GM21526 (cell line): Measurements from ENCODE around the gene MIDN.
"Not testable (repeated sequence)": the region's sequence is repeated elsewhere in the genome, so short reads cannot be mapped to it uniquely, and the experiment has no call there.

Source experiments
- ATAC-seq: cut with Tn5 transposase; IDR thresholded peaks from one replicate; pipeline ENCODE4 v1.9.1; 2021; ENCODE audit warnings: moderate library complexity; ENCODE audit not compliant: unreplicated experiment, low FRiP score

Gene MIDN

GRCh38 chr19:1290196-1290702 lies 41.9 kb downstream of the MIDN start:
- no peak for ATAC-seq

GRCh38 chr19:1290703-1291651 lies 42.6 kb downstream of the MIDN start:
- ATAC-seq: no peak

GRCh38 chr19:1291761-1292418 lies 43.5 kb downstream of the MIDN start:
- no peak for ATAC-seq

- ATAC-seq: no peak
Observed at GRCh38 chr19:1292419-1293151, 44.2 kb downstream of the MIDN start.

GRCh38 chr19:1293782-1294604 lies 45.6 kb downstream of the MIDN start:
- no peak for ATAC-seq

- ATAC-seq: no peak
Observed at GRCh38 chr19:1294688-1295087, 46.3 kb downstream of the MIDN start.

GRCh38 chr19:1295169-1296012 lies 47.0 kb downstream of the MIDN start:
- ATAC-seq: no peak

- no peak for ATAC-seq
Observed at GRCh38 chr19:1296078-1296477, 47.7 kb downstream of the MIDN start.

GRCh38 chr19:1296575-1297271 lies 48.3 kb downstream of the MIDN start:
- no peak for ATAC-seq

- ATAC-seq: no peak
Observed at GRCh38 chr19:1298235-1298634, 49.9 kb downstream of the MIDN start.

GRCh38 chr19:1299801-1300200 lies 51.4 kb downstream of the MIDN start:
- ATAC-seq: no peak

GRCh38 chr19:1300744-1301490 lies 52.5 kb downstream of the MIDN start:
- no peak for ATAC-seq

- no peak for ATAC-seq
Observed at GRCh38 chr19:1302533-1303239, 54.3 kb downstream of the MIDN start.

GRCh38 chr19:1304197-1304924 lies 56.0 kb downstream of the MIDN start:
- no peak for ATAC-seq

- ATAC-seq: not testable (repeated sequence)
Observed at GRCh38 chr19:1305354-1305753, 57.0 kb downstream of the MIDN start.

GRCh38 chr19:1307320-1307719 lies 58.9 kb downstream of the MIDN start:
- no peak for ATAC-seq
